GM19438 (cell line): ENCODE results near the gene TMEM178B.
"Not testable (repeated sequence)": the region's sequence is repeated elsewhere in the genome, so short reads cannot be mapped to it uniquely, and the experiment has no call there.

Source experiments
- ATAC-seq: cut with Tn5 transposase; IDR thresholded peaks from one replicate; pipeline ENCODE4 v1.9.1; 2021; ENCODE audit warnings: low read depth; ENCODE audit not compliant: unreplicated experiment

Gene TMEM178B

DNA sequence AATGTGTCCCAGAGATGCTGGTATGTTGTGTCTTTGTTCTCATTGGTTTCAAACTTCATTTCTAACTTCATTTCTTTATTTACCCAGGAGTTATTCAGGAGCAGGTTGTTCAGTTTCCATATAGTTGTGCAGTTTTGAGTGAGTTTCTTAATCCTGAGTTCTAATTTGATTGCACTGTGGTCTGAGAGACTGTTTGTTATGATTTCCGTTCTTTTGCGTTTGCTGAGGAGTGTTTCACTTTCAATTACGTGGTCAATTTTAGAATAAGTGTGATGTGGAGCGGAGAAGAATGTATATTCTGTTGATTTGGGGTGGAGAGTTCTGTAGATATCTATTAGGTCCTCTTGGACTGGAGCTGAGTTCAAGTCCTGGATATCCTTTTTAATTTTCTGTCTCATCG, 103.3 kb downstream of the TMEM178B start:
- ATAC-seq: not testable (repeated sequence)

DNA sequence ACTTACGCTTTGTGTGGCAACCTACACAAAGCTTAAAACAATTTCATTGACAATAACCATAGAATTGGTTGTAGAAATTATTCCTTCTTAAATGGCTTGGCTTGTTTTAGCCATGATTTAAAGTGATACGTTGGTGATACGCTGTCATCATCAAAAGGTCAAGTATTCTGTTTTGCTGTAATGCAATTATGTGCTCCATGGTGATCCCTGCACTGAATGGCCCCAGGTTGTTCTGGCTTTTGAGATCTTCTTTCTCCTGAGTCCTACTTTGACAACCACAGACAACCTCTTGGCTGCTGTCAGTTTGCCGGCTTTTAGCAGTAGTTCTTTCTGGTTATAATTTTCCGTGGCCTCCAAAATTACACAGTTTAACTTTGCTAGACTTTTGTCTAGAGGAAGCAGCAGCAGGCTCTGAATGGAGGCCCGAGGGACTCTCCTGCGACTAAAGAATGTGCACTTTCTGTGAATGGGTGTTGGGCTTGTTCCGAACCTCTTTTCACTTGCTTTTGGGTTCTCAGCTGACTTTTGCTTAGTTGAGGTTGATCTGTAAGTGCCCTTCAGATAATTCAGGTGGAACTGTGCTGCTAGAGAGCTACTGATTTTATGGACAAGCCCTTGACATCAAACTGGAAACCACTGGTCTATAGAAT, 104.7 kb downstream of the TMEM178B start:
- ATAC-seq: no peak

DNA sequence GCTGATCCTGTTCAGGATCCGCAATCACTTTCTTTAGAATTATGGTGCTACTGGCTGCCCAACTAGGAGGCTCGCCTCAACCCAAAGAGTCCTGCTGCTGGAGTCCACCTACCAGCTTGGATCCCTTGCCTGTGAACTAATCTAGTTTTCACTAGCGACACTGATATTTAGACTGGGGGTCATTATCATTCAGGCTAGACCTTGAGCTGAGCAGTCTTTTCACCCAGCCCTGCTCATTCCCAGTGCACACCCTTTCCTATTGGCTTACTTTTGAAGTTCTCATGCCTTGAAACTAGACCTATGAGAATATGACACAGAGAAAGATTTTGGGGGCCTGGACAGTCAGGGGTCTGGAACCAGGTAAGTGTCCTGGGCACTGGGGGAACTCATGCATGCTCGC, 107.9 kb downstream of the TMEM178B start:
- no peak for ATAC-seq

DNA sequence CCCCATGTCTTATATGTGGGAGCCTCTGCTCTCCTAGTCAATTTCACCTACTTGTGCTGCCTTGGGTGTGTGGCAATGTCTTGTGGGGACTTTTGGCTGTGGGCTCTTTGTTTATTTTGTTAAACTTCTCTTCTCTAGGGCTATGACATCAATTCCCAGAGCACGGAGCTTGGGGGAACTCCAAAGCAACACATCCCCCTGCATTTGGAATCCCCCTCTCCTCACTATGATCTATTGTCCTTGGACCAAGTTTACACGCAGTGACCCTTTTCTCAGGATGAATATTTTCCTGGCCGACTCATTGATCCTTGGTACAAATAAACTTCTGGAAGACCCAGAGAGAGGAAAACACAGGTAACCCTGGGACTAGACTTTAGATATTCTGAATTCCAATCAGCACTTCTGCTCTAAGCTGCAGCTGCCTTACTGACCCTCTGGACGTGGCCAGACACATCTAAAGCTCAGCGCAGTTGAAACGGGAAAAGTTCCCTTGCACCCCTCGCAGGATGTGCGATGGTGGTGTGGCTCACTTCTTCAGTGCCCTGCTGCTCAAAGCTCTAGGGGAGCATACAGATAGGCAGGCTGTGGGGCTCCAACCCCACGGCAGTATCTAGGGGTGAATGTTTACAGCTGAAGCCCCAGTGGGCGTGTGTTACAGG, 110.8 kb downstream of the TMEM178B start:
- ATAC-seq: no peak

DNA sequence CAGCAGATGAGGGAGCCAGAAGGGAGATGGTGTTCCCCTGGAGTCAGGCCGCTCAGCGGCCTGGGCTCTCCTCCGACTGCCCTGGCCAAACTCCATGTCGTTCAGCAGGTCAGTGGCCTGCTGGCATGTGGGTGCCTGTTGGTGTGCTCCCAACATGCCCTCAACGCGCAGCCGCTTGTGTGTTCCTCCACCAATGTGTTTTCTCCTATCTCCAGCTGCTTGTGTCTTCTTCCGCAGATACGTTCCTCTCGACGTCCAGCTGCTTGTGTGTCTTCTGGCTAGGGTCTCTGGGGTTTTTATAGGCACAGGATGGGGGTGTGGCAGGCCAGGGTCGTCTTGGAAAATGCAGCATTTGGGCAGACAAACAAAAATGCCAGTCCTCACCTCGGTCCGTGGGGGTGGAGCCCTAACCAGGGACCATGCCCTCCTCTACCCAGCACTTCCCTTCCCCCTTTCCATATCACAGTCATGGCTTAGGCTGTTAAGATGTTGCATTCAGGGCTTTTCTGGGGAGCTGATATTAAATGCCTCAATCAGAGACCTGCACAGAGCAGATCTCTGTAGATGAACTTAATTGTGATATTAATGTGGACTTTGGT, 111.6 kb downstream of the TMEM178B start:
- ATAC-seq: no peak

DNA sequence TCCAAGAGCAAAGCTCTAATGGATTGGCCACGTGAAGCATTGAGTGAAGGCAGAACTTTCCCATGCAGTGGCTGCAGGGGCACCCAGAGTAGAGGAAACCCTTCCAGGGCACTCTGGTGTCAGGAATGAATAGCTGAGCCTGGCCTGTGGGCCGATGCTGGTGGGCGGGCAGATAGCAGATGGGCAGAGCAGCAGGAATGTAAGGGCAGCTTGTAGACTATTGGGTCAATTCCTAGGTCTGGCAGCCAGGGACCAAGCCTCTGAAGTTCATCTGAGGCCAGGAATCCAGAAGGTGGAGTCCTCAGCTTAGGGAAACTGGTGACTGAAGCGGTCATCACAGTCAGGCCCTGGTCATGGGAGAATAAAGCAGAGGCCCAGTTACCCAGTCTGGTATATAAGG, 115.4 kb downstream of the TMEM178B start:
- no peak for ATAC-seq

DNA sequence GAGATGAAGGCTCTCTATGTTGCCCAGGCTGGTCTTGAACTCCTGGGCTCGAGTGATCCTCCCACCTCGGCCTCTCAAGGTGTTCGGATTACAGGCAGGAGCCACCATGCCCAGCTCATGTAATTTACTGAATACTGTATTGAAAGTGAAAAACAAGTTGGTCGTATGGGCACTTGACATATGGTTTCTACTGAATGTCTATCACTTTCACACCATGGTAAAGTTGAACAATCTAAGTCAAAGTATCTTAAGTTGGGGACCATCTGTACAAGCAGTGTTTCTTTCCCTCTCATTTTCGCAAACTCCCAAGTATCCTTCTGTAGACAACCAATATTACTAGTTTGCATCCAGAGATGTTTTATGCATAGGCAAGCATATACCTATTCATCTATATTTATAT, 116.6 kb downstream of the TMEM178B start:
- ATAC-seq: no peak

DNA sequence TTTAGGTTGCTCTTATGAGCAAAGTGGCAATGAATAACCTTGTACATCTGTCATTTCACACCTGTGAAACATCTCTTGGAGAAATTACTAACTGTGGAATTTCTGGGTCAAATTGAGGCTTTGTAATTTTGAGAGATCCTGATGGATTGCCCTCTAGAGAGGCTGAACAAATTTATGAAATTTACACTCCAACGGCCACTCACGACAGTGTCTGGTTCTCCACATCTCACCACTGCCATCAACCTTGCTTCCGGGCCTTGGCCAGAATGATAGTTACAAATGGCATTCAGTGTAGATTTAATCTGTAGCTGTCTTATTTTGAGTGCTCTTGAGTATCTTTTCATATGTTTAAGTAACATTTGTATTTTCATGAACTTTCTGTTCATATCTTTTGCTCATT, 117.4 kb downstream of the TMEM178B start:
- ATAC-seq: no peak

DNA sequence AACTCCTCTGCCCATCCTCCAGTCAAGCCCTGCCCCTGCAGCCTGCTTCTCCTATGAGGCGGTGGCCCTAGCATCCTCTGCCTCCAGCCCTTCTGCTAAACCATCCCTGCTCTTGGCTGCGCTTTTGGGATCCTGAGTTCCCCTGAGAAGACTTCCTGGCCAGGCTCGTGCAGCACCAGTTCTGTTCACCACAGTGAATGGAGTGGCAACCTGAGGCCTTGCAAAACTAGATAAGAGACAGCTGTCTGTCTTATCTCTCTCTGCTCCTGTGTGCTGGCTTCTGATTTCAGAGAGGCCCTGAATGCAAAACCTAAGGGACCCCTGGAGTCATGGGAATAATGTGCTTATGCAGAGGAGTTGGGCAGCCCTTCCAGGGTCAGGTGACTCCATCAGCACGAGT, 119.2 kb downstream of the TMEM178B start:
- no peak for ATAC-seq

DNA sequence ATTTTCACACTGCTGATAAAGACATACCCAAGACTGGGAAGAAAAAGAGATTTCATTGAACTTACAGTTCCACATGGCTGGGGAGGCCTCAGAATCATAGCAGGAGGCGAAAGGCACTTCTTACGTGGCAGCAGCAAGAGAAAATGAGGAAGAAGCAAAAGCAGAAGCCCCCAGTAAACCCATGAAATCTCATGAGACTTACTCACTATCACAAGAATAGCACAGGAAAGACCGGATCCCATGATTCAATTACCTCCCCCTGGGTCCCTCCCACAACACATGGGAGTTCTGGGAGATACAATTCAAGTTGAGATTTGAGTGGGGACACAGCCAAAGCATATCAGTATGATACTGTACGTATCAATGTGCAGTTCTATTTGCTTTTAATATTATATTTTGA, 121.9 kb downstream of the TMEM178B start:
- ATAC-seq: not testable (repeated sequence)

DNA sequence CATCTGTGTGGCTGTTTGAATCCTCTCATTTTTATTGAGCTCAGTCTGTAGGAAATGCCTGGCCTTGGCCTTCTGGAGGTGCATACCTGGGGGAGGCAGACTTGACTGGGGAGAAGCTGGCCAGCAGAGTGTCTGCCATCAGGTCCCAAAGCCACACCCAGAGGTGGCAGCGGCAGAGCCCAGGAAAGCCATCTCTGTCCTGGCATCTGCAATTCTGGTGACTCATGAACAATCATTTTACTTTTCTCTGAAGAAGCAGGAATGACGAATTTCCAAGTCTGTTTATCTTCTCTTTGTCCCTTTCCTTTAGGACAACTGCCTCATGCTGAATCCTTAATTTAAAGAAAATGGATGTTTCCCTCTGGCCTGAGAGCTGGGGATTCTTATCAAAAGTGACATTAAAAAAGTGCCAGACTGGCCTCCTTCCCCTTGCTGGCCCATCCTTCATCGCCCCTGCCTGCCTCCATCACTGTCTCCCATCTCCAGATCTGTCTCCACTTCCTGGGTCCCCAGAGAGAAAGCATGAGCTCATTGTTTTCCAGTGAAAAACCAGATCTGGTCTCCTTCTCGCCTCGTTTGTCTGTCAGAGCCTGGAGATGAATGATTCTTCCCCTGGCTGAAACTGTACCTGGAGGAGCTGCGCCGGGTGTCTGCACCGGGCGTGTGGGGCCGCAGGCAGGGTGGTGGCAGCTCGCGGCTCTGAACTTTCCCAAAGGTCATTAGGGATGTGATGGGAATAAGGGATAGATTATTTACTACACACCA, 124.5 kb downstream of the TMEM178B start:
- ATAC-seq: no peak

DNA sequence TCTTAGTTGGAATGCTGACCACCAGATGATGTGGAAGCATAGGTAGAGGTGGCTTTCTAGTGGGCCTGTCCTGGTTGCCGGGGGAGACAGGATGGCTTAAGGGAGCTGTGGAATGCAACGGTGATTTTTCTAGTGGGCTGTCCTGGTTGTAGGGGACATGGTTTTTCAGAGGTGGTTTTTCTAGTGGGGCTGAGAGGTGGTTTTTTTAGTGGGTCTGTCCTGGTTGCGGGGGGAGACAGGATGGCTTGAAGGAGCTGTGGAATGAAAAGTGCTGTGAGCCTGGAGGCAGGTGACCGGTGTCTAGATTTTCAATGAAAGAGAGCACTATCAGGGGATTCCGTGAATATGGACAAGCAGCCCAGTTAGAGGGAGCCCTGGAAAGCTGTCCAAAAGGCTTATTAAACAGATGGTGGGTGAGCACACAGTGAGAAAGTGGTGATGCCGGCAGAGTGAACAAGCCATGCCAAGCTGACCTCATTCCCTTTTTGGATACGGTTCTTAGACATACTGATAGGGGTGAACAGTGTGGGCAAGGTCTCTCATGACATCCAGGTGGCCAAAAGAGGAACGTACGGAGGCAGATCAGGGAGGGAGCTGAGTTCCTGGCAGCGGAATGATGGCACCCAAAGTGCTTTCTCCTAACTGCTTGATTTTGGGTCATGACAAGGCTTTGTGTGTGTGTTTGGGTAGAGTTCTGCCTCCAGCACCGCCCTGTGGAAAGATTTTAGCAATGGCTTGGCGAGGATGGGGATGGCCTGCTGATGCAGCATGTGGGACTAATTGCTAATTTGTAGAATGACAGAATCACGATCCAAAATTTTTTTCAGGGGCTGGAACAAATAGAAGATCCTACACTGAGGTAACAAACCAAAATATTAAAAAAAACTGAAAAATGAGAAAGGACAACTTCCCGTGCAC, 126.6 kb downstream of the TMEM178B start:
- ATAC-seq: no peak

DNA sequence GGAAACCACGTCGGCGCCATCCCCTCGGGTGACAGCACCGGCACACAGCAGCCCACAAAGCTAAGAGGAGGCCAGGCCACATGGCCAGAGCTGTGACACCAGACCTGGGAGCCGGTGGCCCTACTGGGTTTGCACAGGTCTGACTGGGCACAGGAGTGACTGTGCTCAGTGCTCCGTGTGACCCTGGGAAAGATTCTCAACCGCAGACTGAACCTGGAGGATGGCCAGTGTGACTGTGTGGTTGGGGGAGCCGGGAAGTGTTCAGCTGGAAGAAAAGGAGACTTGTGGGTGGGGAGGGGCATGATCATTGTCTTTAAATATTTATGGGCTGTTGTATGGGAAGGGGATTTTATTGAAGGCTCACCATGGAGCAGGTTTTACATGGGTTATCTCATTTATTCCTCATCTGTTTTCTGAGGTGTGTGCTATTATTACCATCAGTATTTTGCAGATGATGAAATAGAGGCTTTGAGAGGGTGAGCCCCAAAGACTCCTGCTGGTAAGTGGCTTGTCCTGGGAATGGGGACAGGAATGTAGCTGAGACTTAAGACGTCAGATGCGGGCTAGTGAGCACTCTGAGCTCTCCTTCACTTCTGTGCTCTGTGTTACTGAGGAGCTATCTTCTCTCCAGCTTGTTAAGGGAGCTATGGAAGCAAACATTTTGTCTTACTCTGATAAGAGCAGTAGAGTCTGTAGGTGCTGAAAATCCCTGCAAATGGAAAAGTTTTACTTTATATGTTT, 127.5 kb downstream of the TMEM178B start:
- no peak for ATAC-seq

DNA sequence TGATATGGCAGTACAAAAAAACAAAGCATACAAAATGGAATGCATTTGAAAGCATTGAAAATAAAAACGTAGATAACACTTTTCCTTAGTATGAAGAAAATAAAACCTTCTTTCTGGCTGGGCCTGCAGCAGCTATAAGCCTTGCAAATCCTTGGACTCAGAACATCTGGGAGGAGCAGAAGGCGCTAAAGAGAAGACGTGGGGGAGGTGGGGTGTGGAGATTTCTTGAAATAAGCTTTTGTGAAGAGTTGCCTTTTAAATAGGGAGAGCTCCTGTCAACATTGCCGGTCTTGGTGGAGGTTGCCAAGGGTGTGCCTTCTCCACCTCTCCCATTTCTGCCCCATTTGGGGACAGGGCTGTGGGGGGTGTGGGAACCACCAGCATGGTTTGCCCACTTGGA, 128.7 kb downstream of the TMEM178B start:
- no peak for ATAC-seq

DNA sequence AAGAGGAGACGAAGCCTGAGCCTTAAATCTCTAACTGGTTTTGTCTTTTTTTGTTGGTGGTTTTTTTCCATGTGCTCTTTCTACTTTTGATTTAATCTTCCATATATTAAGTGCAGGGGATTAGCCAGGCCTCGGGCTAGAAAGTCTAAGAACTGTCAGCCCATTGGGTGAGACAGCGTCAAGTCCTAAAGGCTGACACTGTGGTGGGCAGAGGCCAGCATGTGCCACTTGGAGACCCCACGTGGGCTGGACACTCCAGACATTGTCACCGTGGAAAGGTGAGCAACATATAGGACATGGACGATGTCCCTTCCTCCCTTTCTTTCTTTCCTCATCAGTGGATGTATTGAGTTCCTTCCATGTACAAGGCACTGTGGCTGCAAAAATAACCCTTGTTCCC, 129.3 kb downstream of the TMEM178B start:
- ATAC-seq: no peak

DNA sequence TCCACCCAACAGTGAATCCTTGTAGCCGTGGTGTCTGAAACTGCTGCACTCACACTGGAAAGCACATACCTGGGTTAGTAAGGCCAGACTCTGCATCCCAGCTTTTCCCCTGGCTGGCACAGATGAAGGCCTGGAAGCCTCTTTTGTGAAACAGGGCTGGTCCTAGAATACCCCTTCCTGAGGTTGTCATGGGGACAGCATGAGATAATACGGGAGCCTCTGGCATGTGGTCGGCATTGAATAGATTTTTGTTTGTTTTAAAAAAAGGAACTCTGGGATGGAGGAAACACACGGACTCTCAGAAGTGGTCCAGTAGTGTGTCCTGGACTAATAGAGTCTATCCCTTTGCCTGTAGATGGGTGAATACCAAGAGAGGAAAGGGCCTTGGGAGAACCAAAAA, 129.7 kb downstream of the TMEM178B start:
- no peak for ATAC-seq

DNA sequence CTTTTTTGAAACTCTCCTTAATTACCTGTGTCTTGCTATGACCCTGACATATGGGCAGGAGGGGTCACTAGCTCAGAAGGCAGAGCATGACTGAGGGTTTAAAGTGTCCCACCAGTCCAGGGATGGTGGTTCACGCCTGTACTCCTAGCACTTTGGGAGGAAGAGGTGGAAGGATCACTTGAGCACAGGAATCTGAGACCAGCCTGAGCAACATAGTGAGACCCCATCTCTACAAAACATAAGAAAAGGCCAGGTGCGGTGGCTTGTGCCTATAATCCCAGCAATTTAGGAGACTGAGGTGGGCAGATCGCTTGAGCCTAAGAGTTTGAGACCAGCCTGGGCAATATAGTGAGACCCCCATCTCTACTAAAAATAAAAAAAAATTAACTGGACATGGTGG, 133.8 kb downstream of the TMEM178B start:
- ATAC-seq: no peak

DNA sequence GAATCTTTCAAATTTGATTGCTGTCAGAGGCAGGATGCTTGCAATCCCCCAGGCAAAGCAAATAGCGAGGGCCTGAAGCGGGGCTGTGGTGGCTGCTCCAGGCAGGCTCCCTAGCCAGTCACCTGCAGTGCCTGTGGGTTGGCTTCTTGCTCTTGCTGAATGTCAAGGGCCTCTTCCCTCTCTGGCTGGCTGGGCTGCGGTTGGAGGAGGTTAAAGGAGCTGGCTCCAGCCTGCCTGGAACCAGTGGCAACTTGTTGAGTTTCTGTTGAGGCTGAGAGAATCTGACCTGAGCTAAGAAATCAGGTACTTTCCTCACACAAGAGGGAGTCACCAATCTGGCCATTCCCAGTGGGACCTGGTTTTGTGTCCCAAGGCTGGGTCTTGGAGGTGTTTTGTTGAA, 134.7 kb downstream of the TMEM178B start:
- no peak for ATAC-seq

DNA sequence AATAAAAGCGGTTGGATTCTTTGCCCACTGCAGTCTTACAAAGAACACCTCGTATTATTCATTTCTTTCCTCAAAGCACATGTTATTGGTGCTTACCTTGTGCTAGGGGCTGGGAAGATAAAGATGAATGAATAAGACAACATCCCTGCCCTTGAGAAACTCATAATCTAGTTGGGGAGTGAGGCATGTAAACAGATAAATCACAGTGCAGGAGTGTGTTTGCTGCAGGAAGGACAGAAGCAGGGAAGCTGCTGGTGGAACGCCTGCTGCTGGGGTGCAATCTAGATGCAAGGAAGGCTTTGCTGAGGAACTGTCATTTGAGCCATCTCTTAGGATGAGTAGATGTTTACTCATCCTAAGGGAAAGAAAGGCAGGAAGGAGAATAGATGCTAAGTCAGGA, 135.6 kb downstream of the TMEM178B start:
- no peak for ATAC-seq

DNA sequence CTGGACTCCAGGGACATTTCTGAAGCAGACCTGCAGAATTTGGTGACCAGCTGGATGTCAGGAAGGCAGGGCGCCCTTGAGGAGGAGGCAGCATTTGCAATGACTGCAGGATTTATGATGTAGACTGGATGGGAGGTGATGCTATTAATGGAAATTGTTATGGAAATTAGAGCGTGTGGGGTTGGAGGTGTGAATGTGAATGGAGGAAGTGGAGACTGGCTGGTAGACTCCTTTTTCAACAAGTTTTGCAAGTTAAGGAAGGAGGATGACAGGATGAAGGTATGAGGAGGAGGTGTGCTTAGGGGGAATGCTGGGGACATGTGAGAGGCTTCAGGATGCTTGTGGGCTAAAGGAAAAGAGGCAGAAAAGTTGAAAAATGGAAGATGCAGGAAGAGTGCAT, 137.0 kb downstream of the TMEM178B start:
- ATAC-seq: no peak
